ENCODE data around the gene POLR2L. TPM values are rescaled to one million over a fixed set of nuclear protein-coding genes. Genes with fewer than 3 reads are reported as not detected.

The POLR2L gene
- total and polyA plus RNA-seq, 2 donors (not counting 1 experiment from before 2014, with no cell fraction given), result 44.4 to 80.8 TPM

GRCh38 chr11:798093-798713 lies 44.1 kb downstream of the POLR2L start, which contains the start of gene SLC25A22:
TSS of gene SLC25A22 (minus strand) at chr11:798281. CDS start at chr11:795006, 3,275 bp downstream.
- TF ChIP-seq EZH2 (IDR thresholded peaks at IDR 0.05; ENCODE audit: borderline replicate concordance, insufficient read depth, low read depth, low read length, poor library complexity, severe bottlenecking) (no peak), CTCF (IDR thresholded peaks at IDR 0.05) (peak; percentile 85)
- Histone ChIP-seq H3K79me2 (ENCODE audit: control insufficient read depth, insufficient read depth, low read length) (peaks cover 72% of the 10 kb centered on the region), H3K9ac (ENCODE audit: low read length) (peak within 1 kb of the TSS; percentile 89), H3K4me1 (ENCODE audit: control insufficient read depth in 2 of 2, insufficient read depth in 2 of 2, low read length in 2 of 2) (peaks cover 17 to 35% of the 10 kb centered on the region in 2 donors), H3K27ac (ENCODE audit: low read length in 2 of 2) (peak within 1 kb of the TSS; percentile 83 to 93), H2AFZ (ENCODE audit: insufficient read depth, low read depth, low read length, poor library complexity, severe bottlenecking) (peak within 1 kb of the TSS; percentile 87), H3K4me2 (replicated peaks; ENCODE audit: low read depth, low read length, poor library complexity, severe bottlenecking) (peak within 1 kb of the TSS; percentile 99), H3K9me3 (ENCODE audit: control extremely low read depth in 1 of 3, control insufficient read depth in 2 of 3, insufficient read depth in 1 of 3, low read length in 2 of 3) (no peaks in the 10 kb centered on the region), H3K4me3 (ENCODE audit: control extremely low read depth in 1 of 5, extremely low read depth in 1 of 5, insufficient read depth in 1 of 5, low read depth in 2 of 5, low read length in 4 of 5) (peak within 1 kb of the TSS; percentile 19 to 95 (median 93)), H3K36me3 (replicated peaks in 1 of 2; ENCODE audit: control extremely low read depth in 1 of 2, control insufficient read depth in 1 of 2, extremely low read depth in 1 of 2, insufficient read depth in 2 of 2, low read length in 1 of 2) (peaks cover 0 to 9% of the 10 kb centered on the region in 2 experiments), H3K27me3 (replicated peaks in 1 of 4; ENCODE audit: control extremely low read depth in 1 of 4, control insufficient read depth in 3 of 4, insufficient read depth in 4 of 4, low read length in 3 of 4) (no peaks in the 10 kb centered on the region), H4K20me1 (ENCODE audit: control insufficient read depth, insufficient read depth, low read length, poor library complexity, severe bottlenecking) (peaks cover 66% of the 10 kb centered on the region)
- peak within 1 kb of the TSS; percentile 92 for H3K27ac Mint-ChIP-seq
- no peaks in the 10 kb centered on the region for H3K27me3 Mint-ChIP-seq
- DNase-seq (peak; percentile 94), ATAC-seq (ENCODE audit: low read depth) (peak; percentile 78)
- intact Hi-C loops (cut with micrococcal nuclease), result loop anchor here (1.0 to 10.0 kb wide), 6 partner anchors 11 to 591 kb away; partner anchors contain the start of genes BET1L, HRAS, LRRC56 and PTDSS2
- peak within 1 kb of the TSS; percentile 95 for H3K4me3 Mint-ChIP-seq
- ChIA-PET POLR2A (interaction anchor here (0.7 to 2.8 kb wide), 2 partner anchors 10 to 35 kb away, joined by 3 to 12 read pairs; partner anchors contain the start of genes CD151 and RPLP2), CTCF (interaction anchor here (1.3 to 1.4 kb wide), 4 partner anchors 11 to 45 kb away, joined by 3 to 5 read pairs (median 4); partner anchors contain the start of gene RPLP2)
- peaks cover 20% of the 10 kb centered on the region for H3K4me1 Mint-ChIP-seq
- no peaks in the 10 kb centered on the region for H3K9me3 Mint-ChIP-seq (ENCODE audit: insufficient read depth)
- WGBS (ENCODE audit: insufficient coverage), result 2% methylated on average over 69 of the region's 69 CpGs
